NCI-H524 treated with DMSO at 0.1 percent for 48 hours (cell line): ENCODE data around the gene BOC.

Experiments used
- DNase-seq: peaks from one replicate; lab custom pipeline; 2025; lab: John Stamatoyannopoulos, UW

The BOC gene

GRCh38 chr3:113193719-113194118 lies 17.6 kb upstream of the BOC start:
- no peak for DNase-seq

GRCh38 chr3:113194823-113195401 lies 16.4 kb upstream of the BOC start:
- no peak for DNase-seq

GRCh38 chr3:113200351-113200750 lies 11.0 kb upstream of the BOC start:
- no peak for DNase-seq

GRCh38 chr3:113200946-113201345 lies 10.4 kb upstream of the BOC start:
- DNase-seq: no peak

- no peak for DNase-seq
These were observed 7.0 kb upstream of the BOC start for GRCh38 chr3:113204371-113204770.

- DNase-seq: no peak
These were observed 5.9 kb upstream of the BOC start for GRCh38 chr3:113205481-113205880.

- DNase-seq: no peak
These were observed 590 bp upstream of the BOC start for GRCh38 chr3:113210604-113211329.

- no peak for DNase-seq
These were observed 940 bp downstream of the BOC start for GRCh38 chr3:113212150-113212843.

- DNase-seq: no peak
These were observed 1.6 kb downstream of the BOC start for GRCh38 chr3:113212844-113213375.

- no peak for DNase-seq
These were observed 2.7 kb downstream of the BOC start for GRCh38 chr3:113213896-113214587.

GRCh38 chr3:113214917-113215595 lies 3.7 kb downstream of the BOC start:
- DNase-seq: no peak

GRCh38 chr3:113216393-113216792 lies 5.0 kb downstream of the BOC start:
- DNase-seq: no peak

- DNase-seq: no peak
These were observed 6.8 kb downstream of the BOC start for GRCh38 chr3:113218011-113218680.

GRCh38 chr3:113218681-113219045 lies 7.3 kb downstream of the BOC start:
- no peak for DNase-seq

GRCh38 chr3:113219605-113220300 lies 8.4 kb downstream of the BOC start:
- DNase-seq: no peak

- DNase-seq: no peak
These were observed 9.4 kb downstream of the BOC start for GRCh38 chr3:113220721-113221120.

GRCh38 chr3:113221721-113222257 lies 10.4 kb downstream of the BOC start:
- no peak for DNase-seq

- no peak for DNase-seq
These were observed 11.2 kb downstream of the BOC start for GRCh38 chr3:113222451-113223086.

GRCh38 chr3:113223475-113224281 lies 12.3 kb downstream of the BOC start:
- DNase-seq: no peak
